ENCODE data around the gene HELZ. TPM values are rescaled to one million over a fixed set of nuclear protein-coding genes. Genes with fewer than 3 reads are reported as not detected.
"Not testable (repeated sequence)": the region's sequence is repeated elsewhere in the genome, so short reads cannot be mapped to it uniquely, and the experiment has no call there.

HELZ gene
- total RNA-seq, 1 donor from 2014 or later = 147 TPM

- no peak for DNase-seq
Observed at GRCh38 chr17:67270416-67270815, 25.4 kb upstream of the HELZ start.

DNA sequence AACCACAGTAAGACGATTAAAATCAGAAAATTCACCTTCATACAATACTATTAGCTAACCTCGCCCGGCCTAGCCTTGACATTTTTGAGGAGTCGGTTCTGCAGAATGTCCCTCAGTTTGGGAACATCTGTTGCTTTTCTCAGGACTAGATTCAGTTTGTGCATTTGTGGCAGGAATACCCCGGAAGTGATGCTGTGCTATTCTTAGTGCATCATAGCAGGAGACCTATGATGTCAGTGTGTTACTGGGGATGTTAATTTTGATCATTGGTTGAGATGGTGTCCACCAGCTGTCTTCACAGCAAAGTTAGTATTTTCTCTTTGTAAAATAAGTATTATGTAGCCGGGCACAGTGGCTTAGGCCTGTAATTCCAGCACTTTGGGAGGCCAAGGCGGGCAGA, 21.5 kb upstream of the HELZ start:
- no peak for DNase-seq

GRCh38 chr17:67265436-67266019, 20.5 kb upstream of the HELZ start:
- DNase-seq = no peak

GRCh38 chr17:67262435-67263117, 17.6 kb upstream of the HELZ start:
- no peak for DNase-seq

- peak; percentile 78 for DNase-seq
Observed at GRCh38 chr17:67260170-67260987, 15.4 kb upstream of the HELZ start.

GRCh38 chr17:67258821-67259468, 13.9 kb upstream of the HELZ start:
- no peak for DNase-seq

GRCh38 chr17:67256075-67256732, 11.2 kb upstream of the HELZ start:
- no peak for DNase-seq

DNA sequence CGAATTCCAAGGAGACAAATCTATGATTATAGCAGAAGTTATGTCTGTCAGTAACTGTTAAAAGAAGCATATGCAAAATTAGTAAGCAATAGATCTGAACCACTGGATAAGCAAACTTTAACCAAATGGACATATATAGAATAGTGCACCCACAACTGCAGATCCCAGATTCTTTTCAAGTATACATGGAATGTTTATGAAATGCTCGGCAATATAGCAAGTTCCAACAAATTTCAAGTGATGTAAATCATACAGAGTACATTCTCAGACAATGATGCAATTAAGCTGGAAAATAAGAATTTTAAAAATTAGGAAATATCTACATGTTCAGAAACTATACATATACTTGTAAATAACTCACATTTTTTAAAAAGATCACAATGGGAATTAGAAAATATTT, 8.4 kb upstream of the HELZ start:
- DNase-seq = no peak

DNA sequence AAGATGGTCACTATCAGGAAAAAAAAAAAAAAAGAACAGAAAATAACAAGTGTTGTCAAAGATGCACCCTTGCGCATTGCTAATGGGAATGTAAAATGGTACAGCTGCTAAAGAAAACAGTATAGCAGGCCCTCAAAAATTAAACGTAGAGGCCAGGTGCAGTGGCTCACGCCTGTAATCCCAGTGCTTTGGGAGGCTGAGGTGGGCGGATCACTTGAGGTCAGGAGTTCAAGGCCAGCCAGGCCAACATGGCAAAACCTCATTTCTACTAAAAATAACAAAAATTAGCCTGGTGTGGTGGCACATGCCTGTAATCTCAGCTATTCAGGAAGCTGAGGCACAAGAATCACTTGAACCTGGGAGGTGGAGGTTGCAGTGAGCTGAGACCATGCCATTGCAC, 6.6 kb upstream of the HELZ start:
- DNase-seq = not testable (repeated sequence)

- DNase-seq = no peak
Observed at GRCh38 chr17:67248291-67248690, 3.3 kb upstream of the HELZ start.

DNA sequence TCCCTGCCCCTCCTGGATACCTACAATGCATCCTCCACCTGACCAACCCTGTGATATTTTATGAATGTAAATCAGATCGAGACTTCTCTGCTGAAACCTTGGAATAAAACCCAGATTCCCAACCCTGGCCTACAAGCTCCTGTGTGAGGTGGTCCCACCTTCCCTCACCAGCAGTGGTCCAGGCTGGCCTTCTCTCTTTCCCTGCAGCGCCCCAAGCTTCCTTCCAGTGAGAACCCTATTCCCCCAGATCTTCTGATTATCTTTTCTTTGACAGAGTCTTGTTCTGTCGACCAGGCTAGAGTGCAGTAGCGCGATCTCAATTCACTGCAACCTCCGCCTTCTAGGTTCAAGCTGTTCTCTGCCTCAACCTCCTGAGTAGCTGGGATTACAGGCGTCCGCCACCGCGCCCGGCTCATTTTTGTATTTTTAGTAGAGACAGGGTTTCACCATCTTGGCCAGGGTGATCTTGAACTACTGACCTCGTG, 2.5 kb upstream of the HELZ start:
- DNase-seq = no peak

GRCh38 chr17:67246653-67247415, 1.8 kb upstream of the HELZ start:
- DNase-seq = peak; percentile 20

DNA sequence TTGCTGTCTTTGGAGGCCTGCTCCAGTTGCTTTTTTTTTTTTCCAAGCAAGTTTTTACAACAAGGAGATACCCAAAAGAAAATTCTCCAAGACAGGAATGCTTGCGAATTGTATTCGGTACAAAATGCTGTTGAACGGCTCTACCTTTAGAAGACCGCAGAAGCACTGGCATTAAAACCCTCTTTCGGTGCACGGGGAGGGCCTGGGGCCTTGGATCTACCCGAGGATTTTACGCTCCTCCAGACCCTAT, 1.3 kb upstream of the HELZ start:
- peak; percentile 26 for DNase-seq

- DNase-seq = peak; percentile 40
Observed at GRCh38 chr17:67245694-67246402, 852 bp upstream of the HELZ start.

DNA sequence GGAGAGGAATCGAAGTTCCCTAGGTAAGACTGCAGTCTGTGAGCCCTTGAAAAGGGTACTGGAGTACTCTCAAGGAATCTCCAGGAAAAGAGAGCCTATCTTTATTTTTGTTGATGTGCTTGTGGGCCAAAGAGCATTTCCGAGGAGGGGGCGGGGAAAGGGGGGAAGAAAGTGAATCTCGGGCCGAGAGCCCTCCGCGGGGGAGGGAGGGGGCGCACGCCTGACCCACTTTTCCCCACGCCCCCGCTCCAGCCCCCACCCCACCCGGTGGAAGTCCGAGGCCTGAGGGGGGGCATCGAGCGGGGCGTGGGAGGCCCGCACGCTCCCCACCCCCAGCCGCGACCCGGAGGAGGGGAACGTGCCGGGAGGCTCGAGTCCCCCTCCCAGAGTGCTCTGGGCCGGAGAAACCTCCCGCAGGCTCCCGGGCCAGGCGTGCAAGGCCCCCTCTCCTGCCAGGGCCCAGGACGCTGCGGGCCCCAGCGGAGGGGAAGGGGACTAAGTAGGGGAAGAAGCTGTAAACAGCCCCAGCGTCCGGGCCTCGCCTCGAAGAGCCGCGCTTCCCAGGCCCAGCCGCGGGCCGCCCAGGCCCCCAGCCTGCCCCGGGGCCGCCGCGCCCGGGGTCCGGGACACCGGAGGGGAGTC, 444 bp downstream of the HELZ start:
- DNase-seq = no peak

- DNase-seq = no peak
Observed at GRCh38 chr17:67243284-67243683, 1.7 kb downstream of the HELZ start.

DNA sequence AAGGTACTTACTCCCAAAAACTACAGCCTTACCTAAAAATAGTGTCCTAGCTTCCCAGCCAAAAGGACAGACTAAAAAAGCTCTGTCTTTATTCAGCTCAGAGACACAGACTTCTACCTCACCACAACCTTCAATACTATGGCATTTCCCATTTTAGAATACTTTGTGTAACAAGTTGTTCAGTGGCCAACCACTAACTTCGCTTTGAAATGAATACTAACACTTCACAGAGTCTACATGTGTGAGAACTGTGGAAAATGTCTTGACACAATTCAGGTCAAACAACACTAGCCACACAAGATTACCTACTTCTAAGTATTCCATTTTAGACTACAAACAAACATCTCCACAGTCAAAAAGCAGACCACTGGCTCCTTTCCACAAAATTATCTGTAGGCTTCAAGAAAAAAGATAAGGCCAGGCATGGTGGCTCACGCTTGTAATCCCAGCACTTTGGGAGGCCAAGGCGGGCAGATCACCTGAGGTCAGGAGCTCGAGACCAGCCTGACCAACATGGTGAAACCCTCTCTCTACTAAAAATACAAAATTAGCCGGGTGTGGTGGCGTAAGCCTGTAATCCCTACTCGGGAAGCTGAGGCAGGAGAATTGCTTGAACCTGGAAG, 3.2 kb downstream of the HELZ start:
- DNase-seq = no peak

DNA sequence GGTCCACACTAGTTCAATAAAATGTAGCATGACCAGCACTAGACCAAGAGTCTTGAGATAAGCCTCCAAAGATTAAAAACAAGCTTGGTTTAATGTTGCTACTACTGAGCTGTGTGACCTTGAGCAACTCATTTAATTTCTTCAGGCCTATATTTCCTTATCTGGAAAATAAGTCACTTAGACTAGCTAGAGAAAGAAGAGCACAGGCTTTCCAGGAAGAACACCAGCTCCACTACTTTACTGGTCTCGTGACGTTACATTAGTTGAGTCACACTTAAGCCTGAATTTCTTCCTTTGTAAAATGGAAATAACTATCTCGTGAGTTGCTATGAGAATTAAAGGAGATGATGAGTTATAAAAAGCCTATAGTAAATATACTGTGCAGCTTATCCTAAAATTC, 5.4 kb downstream of the HELZ start:
- DNase-seq = no peak

- no peak for DNase-seq
Observed at GRCh38 chr17:67238991-67239390, 6.0 kb downstream of the HELZ start.

DNA sequence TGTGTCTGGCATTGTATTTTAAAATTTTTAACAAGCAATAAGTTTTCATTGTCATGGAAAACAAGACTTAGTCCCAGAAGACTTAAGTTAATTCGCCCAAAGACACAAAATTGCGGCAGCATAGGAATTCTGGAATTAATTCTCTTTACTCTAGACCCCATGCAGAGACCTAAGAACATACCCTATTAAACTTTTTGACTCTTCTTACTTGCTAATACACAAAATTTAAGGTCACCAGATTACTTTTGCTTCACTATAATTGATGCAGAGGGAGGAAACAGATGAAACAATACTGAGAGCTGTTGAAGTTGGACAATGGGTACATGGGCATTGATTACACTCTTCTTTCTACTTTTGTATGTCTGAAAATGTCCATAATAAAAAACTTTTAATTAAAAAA, 12.6 kb downstream of the HELZ start:
- no peak for DNase-seq
